HG03064 (cell line): ENCODE measurements around the gene SVIL.
"Not testable (repeated sequence)": the region's sequence is repeated elsewhere in the genome, so short reads cannot be mapped to it uniquely, and the experiment has no call there.

Experiments used
- ATAC-seq: cut with Tn5 transposase; IDR thresholded peaks from one replicate; pipeline ENCODE4 v1.9.1; 2021; ENCODE audit warnings: low read depth; ENCODE audit not compliant: unreplicated experiment

Gene SVIL

DNA sequence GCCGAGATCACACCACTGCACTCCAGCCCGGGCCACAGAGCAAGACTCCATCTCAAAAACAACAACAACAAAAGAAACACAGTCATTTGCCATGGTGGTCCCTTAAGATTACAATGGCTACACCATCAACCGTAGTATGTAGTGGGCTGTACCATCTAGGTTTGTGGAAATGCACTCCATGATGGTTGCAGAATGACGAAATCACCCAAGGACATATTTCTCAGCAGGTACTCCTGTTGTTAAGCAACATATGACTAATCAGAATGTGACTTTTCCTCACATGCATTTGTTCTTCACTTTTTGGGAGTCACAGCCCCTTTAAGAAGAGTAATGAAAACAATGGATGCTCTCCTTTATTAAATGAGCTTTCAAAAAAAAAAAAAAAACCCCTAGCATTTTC is 11.0 kb downstream of the SVIL start:
- no peak for ATAC-seq

DNA sequence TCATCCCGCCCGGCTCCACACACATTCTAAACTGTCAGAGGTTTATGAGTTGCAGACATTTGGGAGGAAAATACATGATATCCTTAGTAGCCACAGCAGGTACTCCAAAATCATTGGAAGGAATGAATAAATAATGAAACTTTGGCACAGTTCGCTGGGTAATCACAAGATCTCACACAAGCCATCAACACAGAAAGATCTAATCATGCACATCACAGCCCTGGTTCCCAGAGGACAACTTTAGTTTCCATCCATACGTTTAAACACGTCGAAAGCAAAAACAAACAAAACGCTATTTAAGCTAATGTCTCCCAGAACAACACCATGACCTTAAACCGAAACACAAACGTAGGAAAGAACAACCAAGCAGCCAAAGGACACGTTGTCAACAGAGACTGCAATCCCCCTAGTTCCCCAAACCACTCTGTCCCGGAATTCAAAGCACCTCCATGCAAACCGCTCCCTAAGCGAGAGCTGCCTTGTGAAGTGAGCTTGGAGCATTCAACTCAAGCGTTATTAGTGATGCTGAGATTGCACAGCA is 12.3 kb downstream of the SVIL start:
- no peak for ATAC-seq

DNA sequence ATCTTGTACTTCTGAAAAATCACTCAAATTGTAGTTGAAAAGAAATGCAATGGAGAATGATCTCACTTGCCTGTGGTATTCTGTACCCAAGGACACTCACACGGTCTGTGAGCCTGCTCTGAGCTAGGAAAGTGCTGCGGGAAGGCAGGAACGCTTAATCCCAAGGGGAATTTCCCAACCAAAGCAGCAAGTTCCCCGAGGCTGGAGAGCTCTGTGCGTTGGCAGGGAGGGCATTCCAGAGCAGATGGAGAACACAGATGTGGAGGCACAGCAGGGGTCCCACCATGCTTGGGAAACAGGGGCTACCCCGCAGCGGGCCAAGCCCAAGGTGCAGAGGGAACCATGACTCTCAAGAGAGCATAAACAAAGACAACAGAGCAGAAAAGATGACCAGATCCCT is 13.6 kb downstream of the SVIL start:
- ATAC-seq: no peak

DNA sequence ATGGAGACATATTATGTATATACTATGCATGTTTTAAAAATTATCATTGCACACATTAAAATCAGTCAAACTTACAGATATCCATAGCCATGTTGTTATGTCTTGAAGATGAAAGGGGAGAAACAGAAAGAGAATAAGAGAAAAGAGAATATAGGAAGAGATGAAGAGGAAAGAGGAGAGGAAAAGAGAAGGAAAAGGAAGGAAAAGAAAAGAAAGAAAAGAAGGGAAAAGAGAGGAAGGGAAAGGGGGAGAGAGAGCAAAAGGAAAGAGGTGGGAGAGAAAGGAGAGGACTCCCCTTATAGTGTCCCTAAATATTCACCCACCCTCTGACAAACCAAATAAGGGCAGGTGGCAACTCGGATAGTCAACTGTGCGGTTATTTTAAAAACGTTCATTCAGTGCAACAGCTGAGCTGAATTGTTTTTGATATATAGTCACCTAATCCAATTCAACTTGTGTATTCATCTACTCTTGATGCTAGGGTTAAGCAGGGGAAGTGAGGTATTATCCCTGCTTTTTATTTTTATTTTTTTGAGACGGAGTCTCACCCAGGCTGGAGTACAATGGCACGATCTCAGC is 14.6 kb downstream of the SVIL start:
- no peak for ATAC-seq

DNA sequence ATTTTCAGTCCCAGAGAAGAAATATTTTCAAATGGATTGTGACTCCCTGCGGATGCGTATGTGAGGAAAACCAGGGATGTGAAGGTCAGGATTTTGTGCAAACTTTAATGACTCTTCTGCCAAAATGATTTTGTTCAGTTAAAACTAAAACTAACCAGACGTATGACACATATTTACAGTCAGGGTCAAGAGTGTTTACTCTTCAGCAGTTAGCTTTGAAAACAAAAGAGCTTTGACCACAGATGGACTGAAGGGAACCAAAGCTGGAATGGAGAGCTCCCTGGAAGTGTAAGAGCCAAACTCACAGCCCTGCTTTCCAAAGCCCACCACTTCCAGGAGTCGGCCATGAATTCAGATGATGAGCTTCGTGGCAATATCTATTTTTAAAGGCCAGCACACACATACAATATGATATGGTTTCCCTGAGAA is 15.5 kb downstream of the SVIL start:
- ATAC-seq: no peak

DNA sequence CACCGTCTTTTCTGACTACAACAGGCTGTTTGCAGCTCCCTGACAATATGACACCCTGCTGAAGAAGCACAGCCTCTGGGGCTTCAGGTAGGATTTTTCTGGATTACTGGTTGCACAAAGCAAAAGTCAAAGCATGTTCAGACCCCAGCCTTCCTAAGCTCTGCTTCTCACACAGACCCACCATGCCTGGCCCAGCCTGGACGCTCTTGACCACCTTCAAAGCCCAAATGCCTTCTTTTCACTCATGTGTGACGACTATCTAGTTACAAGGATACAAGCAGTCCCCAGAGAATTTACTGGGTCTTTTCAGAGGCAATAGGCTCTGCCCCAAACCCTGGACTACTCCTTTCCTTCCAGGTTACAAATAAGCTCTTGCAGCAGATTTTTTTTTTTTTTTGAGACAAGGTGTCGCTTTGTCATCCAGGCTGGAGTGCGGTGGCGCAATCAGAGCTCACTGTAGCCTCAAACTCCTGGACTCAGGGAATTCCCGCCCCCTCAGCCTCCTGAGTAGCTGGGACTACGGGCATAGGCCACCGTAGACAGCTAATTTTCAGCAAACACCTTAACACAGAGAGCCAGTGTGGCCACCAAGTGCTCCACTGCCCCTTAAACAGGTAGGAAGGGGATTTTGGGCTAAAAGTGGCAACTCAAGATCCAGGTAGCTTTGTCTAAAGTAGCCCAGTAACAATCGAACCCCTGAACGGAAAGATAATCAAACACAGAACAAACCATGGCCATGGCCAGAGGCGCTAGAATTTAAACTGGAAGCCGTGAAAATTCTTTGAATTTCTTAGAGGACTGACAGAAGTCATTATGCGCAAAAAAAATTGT is 16.2 kb downstream of the SVIL start:
- no peak for ATAC-seq

DNA sequence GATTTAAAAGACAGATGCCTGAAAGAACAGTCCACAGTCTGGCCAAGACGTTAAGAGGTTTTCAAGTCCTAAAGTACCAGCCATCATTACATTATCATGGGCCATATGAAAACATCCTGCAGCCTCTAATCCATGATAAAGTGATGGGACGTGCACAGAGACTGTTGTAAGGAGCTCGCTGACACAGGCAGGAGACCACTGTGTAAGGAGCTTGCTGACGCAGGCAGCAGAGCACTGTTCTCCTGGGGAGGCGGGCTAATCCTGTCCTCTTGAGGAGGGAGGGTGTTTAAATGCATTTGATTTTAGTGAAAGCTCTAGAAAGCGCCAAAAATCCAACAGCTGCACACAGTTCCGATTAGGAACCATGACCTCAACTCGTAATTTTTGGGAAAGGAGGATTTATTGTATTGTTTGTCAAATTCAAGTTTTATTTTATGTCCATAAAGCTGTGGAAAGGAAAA is 16.9 kb downstream of the SVIL start:
- ATAC-seq: no peak

DNA sequence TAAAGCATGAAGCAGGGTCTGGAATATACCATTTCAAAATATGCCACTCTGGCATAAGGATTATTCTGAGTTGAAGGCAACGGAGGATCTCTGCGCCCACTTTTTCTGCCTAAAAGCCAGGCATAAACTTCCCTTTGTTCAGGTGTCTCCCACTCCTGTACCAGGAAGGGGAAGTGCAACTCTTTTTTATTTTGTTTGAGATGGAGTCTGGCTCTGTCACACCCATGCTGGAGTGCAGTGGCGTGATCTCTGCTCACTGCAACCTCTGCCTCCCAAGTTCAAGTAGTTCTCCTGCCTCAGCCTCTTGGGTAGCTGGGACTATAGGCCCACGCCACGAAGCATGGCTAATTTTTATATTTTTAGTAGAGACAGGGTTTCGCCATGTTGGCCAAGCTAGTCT is 18.2 kb downstream of the SVIL start:
- no peak for ATAC-seq

DNA sequence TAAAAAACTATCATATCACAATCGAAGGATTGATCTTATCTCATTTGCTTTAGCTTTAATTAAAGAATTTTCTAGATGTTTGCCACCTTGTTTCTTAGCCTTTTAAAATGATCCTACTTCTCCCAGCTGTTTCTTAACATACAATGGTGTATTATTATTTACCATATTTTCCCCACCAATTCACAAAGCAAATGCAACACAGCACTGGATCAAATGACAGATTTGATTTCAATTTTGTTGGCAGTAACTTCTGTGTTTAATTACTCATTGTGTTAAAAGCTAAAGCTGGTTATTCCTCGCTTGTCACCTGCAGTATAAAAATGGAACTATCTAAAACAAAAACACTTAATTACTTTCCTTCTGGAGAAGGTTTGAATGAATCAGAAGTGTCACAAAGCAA is 19.6 kb downstream of the SVIL start:
- no peak for ATAC-seq

DNA sequence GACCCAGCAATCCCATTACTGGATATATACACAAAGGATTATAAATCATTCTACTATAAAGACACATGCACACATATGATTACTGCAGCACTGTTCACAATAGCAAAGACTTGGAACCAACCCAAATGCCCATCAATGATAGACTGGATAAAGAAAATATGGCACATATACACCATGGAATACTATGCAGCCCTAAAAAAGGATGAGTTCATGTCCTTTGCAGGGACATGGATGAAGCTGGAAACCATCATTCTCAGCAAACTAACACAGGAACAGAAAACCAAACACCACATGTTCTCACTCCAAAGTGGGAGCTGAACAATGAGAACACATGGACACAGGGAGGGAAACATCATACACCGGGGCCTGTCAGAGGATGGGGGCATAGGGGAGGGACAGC is 20.5 kb downstream of the SVIL start:
- not testable (repeated sequence) for ATAC-seq

DNA sequence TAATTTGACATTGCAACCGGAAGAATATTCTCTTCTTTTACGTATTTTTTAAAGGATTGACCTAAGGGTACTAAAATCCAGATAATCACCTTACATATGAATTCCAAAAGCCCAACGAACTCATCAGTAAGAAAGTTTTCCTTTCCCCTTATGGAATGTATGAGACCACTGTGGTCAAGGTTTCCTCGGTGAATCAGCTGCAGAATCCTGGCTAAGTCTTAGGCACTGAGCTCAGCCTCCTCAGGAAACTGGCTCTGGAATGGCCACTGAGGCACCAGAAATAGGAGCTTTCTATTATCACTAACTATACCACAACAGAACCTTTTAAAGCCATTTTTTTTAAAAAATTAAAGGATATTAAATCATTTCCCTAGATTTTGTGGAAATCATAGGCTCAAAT is 21.0 kb downstream of the SVIL start:
- no peak for ATAC-seq

DNA sequence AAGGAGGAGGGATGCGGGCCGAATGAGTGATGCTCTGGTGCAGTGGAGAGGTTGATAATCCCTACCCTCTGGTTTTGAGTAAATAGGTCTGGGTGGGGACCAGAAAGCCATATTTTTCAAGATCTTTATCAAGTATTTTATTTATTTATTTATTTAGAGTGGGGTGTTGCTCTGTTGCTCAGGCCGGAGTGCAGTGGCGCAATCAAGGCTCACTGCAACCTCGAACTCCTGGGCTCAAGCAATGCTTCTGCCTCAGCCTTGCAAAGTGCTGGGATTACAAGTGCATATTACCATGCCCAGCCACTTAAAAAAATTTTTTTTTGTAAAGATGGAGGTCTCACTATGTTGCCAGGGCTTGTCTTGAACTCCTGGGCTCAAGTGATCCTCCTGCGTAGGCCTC is 21.6 kb downstream of the SVIL start:
- no peak for ATAC-seq

DNA sequence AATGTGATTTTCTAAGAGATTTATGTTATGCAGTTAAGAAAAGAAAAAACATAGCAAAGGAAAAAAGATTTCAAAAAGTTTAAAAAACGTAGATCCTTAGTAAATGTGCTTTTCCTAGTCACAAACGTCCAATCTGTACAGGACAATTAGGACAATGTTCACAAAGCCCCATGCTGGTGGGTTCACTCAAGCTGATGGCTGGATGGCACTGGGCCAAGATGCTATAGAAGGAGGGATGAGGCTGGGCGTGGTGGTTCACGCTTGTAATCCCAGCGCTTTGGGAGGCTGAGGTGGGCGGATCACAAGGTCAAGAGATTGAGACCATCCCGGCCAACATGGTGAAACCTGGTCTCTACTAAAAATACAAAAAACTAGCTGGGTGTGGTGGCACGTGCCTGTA is 22.1 kb downstream of the SVIL start:
- ATAC-seq: no peak

DNA sequence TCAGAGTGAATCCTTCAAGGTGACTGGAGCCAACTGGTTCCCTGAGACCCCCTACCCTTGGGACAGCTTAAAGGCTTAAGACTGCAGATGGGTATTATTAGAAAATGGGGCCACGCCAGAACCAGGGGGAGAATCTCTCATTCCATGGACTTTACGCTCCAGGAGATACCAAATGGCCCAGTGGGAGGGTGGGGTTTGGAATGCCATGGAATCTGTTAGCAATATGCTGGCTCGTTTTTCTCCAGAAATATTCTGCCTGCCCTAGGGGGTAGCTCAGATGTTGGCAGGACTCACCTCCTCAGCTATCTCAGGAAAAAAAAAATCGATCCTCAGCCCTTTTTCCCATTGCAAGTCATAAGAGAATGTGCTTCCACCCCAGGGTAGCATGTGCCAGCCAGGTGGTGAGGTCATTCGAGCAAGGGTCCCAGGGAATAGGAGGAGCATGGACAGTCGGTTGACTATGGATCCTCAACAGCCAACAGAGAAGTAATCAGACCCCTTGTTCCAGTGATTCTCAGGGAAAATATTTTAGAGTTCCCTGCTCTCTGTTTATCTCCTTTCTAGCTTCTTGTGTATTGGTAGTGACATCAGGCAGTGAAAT is 22.9 kb downstream of the SVIL start:
- no peak for ATAC-seq

DNA sequence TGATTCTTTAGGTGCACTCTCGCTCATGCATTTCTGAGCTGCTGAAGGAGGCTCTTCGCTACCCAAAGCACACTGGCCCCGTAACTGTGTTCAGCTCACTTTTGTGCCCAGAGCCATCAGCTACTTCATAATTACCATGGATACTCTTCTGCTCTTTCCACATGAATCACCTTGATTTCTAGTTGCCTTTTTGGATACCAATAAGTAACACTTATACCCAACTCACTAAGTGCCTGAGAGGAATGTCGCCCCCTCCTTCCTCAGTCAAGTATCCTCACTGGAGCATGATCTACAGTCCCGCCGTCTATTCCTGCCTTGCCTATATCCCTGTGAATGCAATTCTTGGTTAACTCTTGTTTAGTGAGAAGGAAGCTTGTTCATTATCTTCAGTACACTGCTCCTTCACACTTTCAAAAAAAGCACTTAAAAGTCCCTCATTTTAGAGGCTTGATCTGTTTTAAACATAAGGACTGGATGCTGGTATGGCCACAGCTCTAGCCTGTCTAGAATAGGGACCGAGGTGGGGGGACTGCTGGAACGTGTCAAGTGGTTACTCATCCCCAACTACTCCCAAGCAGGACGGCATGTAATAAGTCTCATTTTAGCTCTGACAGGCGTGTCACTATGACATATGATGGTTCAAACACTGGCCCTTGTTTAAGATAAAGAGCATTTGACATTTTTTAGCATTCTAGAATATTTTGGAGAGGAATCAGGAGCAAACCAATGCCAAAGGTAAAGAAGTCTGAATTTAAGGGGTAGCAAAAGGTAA is 23.7 kb downstream of the SVIL start:
- ATAC-seq: no peak

DNA sequence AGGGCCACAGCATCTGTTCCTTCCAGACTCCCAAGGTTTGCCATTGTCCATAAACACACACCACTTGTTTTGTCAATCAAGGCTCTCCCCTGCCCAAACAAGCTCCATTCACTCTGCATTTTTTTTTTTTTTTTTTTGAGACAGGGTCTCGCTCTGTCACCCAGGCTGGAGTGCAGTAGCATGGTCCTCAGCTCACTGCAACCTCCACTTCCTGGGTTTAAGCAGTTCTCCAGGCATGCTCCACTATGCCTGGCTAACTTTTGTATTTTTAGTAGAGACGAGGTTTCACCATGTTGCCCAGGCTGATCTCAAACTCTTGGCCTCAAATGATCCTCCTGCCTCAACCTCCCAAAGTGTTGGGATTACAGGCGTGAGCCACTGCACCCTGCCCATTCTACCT is 24.4 kb downstream of the SVIL start:
- not testable (repeated sequence) for ATAC-seq

DNA sequence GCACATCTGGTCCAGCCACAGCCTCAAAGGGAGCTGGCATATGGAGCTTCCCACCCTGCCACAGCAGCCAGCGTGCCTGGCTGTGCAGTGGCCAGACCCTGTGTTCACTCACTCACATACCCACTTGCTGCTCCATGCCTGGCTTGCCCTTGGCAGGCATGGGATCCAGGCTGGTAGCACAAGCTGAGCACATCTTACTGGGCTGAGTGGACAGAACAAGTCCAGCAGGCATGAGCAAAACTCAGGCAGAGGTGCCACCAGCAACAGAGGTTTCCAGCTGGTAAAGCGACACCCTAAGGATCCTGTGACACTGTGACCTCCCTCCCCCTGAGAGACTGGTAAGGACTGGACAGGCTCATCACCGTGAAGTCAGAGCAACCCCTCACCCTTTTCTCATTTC is 25.1 kb downstream of the SVIL start:
- ATAC-seq: no peak

DNA sequence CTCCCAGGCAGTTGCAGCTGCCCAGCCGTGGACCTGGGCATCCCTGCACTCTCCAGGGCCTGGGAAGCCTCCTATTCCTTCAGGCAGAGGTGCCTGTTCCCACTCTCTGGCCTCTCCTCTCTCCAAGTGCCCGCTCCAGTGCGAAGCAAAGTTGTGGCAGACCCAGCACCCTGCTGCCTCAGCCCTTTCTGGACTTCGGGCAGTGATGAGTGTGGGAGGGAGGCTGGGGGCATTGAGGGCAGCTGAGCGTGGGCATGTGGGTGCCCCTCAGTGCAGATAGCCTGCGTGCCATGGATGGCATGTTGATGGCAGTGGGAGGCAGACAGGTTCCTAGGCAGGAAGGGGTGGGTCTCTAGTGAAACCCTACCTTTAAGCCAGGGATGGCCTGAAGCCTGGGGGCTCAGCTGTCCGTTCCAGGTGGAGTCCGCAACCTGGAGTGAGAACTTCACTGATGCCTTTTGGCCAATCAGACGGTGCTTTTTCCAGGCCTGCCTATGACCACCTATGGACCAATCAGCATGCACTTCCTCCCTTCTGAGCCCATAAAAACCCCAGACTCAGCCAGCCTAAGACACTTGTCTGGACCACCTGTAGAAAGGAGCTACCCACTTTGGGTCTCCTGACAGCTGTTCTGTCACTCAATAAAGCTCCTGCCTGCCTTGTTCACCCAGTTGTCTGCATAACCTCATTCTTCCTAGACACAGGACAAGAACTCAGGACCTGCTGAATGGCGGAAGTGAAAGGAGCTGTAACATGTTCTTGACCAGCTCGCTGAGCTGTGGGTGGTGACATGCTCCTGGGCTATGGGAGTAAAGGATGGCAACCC is 26.1 kb downstream of the SVIL start:
- ATAC-seq: no peak

DNA sequence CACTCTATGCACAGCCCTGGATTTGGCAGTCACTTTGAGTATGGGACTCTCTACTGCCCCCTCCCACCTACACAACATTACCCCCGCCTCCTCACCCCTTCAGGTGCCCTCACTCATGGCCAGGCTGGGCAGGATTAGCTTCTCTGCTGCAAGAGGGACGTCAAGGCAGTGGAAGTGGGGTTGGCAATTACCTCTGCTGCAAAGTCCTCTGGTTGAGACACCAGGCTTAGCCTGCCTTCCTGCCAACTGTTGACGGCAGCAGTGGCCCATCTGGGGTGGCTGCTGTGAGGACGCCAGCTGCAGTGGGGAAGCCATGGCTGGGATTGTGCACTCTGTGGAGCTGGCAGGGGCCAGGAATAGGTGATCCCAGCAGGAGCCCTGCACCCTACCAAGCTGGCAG is 26.7 kb downstream of the SVIL start:
- ATAC-seq: no peak

DNA sequence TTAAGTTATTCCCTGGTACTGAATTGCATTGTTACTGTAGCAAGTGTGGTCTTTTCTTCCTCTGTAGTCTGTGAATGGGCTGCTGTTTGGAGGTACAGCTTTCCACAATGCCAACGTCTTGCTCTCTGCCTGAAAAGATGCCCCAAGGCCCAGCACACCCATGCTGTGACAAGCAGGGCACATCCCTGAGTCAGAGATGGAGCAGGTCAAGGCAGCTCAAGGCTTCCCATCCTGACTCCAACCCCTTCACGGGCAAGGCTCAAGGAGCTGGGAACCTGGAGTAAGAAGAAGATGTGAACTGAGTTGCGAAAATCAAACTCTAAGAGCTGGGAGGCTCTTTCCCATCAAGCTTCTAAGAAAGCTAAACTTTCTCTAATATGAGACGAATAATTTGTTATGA is 27.2 kb downstream of the SVIL start:
- no peak for ATAC-seq
